ENCODE measurements around the gene MYO18B. TPM values are rescaled to one million over a fixed set of nuclear protein-coding genes. Genes with fewer than 3 reads are reported as not detected.

MYO18B gene
- total and polyA plus RNA-seq, 2 donors (not counting 3 experiments of a cell fraction or from before 2014, with no cell fraction given): 0.01 TPM; not detected in 1

GRCh38 chr22:25698978-25699377, 43.0 kb upstream of the MYO18B start:
- Histone ChIP-seq H3K4me2 (ENCODE audit: insufficient read depth, low read length) (no peak overlapping the region), H3K4me1 (ENCODE audit: control insufficient read depth, extremely low read depth, insufficient read depth, low read length) (no peaks in the 10 kb centered on the region), H3K79me2 (ENCODE audit: control insufficient read depth, insufficient read depth, low read length) (no peaks in the 10 kb centered on the region), H4K20me1 (replicated peaks; ENCODE audit: control insufficient read depth, extremely low read depth, insufficient read depth, low read length) (no peaks in the 10 kb centered on the region), H3K4me3 (replicated peaks in 1 of 3; ENCODE audit: insufficient read depth in 1 of 3, low read depth in 1 of 3, low read length in 3 of 3) (no peak overlapping the region), H2AFZ (ENCODE audit: low read depth, low read length) (no peak overlapping the region), H3K36me3 (ENCODE audit: control insufficient read depth in 2 of 2, extremely low read depth in 1 of 2, insufficient read depth in 2 of 2, low read length in 2 of 2) (no peaks in the 10 kb centered on the region), H3K27me3 (ENCODE audit: control insufficient read depth in 2 of 2, insufficient read depth in 2 of 2, low read length in 2 of 2) (no peaks in the 10 kb centered on the region), H3K9me1 (replicated peaks; ENCODE audit: control insufficient read depth, extremely low read depth, insufficient read depth, low read length) (no peaks in the 10 kb centered on the region), H3K9me3 (replicated peaks; ENCODE audit: control insufficient read depth, insufficient read depth, low read length) (no peaks in the 10 kb centered on the region), H3K9ac (replicated peaks; ENCODE audit: extremely low read depth, insufficient read depth, low read length) (no peak overlapping the region), H3K27ac (ENCODE audit: insufficient read depth, low read depth, low read length) (no peak overlapping the region)
- no peak for FAIRE-seq
- no peak for DNase-seq (ENCODE audit: low read depth, low spot score)
- no TSS peak for BruUV-seq (replicated peaks)
- intact Hi-C loops (cut with micrococcal nuclease) (no loop called here), dilution Hi-C loops (cut with MboI; ENCODE audit: extremely low pct_ligation_motif_present, low sequenced_read_pairs) (no loop called here)
- TF ChIP-seq, protein P1, sequence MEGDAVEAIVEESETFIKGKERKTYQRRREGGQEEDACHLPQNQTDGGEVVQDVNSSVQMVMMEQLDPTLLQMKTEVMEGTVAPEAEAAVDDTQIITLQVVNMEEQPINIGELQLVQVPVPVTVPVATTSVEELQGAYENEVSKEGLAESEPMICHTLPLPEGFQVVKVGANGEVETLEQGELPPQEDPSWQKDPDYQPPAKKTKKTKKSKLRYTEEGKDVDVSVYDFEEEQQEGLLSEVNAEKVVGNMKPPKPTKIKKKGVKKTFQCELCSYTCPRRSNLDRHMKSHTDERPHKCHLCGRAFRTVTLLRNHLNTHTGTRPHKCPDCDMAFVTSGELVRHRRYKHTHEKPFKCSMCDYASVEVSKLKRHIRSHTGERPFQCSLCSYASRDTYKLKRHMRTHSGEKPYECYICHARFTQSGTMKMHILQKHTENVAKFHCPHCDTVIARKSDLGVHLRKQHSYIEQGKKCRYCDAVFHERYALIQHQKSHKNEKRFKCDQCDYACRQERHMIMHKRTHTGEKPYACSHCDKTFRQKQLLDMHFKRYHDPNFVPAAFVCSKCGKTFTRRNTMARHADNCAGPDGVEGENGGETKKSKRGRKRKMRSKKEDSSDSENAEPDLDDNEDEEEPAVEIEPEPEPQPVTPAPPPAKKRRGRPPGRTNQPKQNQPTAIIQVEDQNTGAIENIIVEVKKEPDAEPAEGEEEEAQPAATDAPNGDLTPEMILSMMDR (IDR thresholded peaks at IDR 0.05; ENCODE audit: extremely low read depth in 1 of 2, insufficient read depth in 1 of 2, low read depth in 1 of 2, low read length in 2 of 2): no peak
- TF ChIP-seq POLR2AphosphoS5 (IDR thresholded peaks at IDR 0.05; ENCODE audit: insufficient read depth, low read depth, low read length) (no peak), JUN (IDR thresholded peaks at IDR 0.05; ENCODE audit: borderline replicate concordance, insufficient read depth, insufficient read length, low read depth) (no peak), MYC (IDR thresholded peaks at IDR 0.05; ENCODE audit: low read depth, low read length) (no peak), GATA2 (IDR thresholded peaks at IDR 0.05; ENCODE audit: insufficient read depth, insufficient read length, low read depth, low read length) (no peak), FOS (IDR thresholded peaks at IDR 0.05; ENCODE audit: borderline replicate concordance, insufficient read depth, low read length) (no peak), EZH2 (IDR thresholded peaks at IDR 0.05; ENCODE audit: borderline replicate concordance, low read depth, low read length, severe bottlenecking) (no peak), POLR2A (IDR thresholded peaks at IDR 0.05; ENCODE audit: low read depth, low read length) (no peak)
- TF ChIP-seq, protein P2, sequence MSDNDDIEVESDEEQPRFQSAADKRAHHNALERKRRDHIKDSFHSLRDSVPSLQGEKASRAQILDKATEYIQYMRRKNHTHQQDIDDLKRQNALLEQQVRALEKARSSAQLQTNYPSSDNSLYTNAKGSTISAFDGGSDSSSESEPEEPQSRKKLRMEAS (IDR thresholded peaks at IDR 0.05; ENCODE audit: insufficient read depth, insufficient read length): no peak
- CTCF ChIA-PET: interaction anchor here (0.7 to 1.0 kb wide), 2 partner anchors 15 to 236 kb away, joined by 3 to 4 read pairs; no protein-coding TSS in a partner anchor
- POLR2A ChIA-PET: no interaction called here

All from endothelial cell of umbilical vein (primary cell).